Stimulated activated CD4-positive, alpha-beta T cell treated with anti-CD3 and anti-CD28 coated beads, TNF-alpha, amount 100 ng/mL, for 24 hours (primary cell): ENCODE measurements around the gene SSX2.
"Not testable (repeated sequence)": the region's sequence is repeated elsewhere in the genome, so short reads cannot be mapped to it uniquely, and the experiment has no call there.

Experiments
- DNase-seq, 3 experiments: peaks; one replicate each; pipeline ENCODE4 v3.0.0-alpha.2; 2020; ENCODE audit warnings: low read depth in 3 of 3

Gene SSX2

GRCh38 chrX:52707078-52707477 is at the start of gene SSX2:
SSX2 (minus strand) TSS chrX:52707178; CDS start chrX:52705749, 1,429 bp downstream.
- DNase-seq, result not testable (repeated sequence)

GRCh38 chrX:52750952-52751351 is 44.0 kb upstream of the SSX2 start, which contains the start of gene SSX2B:
SSX2B (plus strand) TSS chrX:52751252; CDS start chrX:52752681, 1,429 bp downstream.
- not testable (repeated sequence) for DNase-seq

GRCh38 chrX:52692034-52692433 is 14.9 kb downstream of the SSX2 start:
- not testable (repeated sequence) for DNase-seq

- DNase-seq, result not testable (repeated sequence)
These were observed 44.8 kb downstream of the SSX2 start for GRCh38 chrX:52662218-52662617.

- not testable (repeated sequence) for DNase-seq
These were observed 51.5 kb downstream of the SSX2 start for GRCh38 chrX:52655475-52655874.

GRCh38 chrX:52654800-52655199 is 52.2 kb downstream of the SSX2 start, which contains the start of gene SSX7:
SSX7 (minus strand) TSS chrX:52654900; CDS start chrX:52653472, 1,428 bp downstream.
- DNase-seq, result not testable (repeated sequence)

- DNase-seq, result not testable (repeated sequence)
These were observed 56.3 kb downstream of the SSX2 start for GRCh38 chrX:52650676-52651075.

GRCh38 chrX:52648956-52649355 is 58.0 kb downstream of the SSX2 start:
- not testable (repeated sequence) for DNase-seq
